AG04450 (cell line): ENCODE results near the gene ZBTB7A. TPM values are rescaled to one million over a fixed set of nuclear protein-coding genes. Genes with fewer than 3 reads are reported as not detected.

Source experiments
- CTCF ChIA-PET: fragments of 300-600, 350-600 bp; formaldehyde crosslinking; extraction: SDS; loops from one replicate; lab custom pipeline; 2022; ENCODE audit warnings: antibody characterized with exemption, inconsistent platforms; lab: Charles Lee
- POLR2A ChIA-PET: fragments of 350-600 bp; formaldehyde crosslinking; extraction: SDS; loops from one replicate; lab custom pipeline; 2021; ENCODE audit warnings: antibody characterized with exemption, inconsistent platforms; lab: Yijun Ruan, JAX
- DNase-seq: peaks from one replicate; pipeline ENCODE4 v3.0.0-alpha.2; 2011; ENCODE audit warnings: low read depth, low spot score
- H3K27ac ChIP-seq: one replicate; pipeline ENCODE4 v1.5.1; 2012; ENCODE audit warnings: low read depth, low read length, control low read depth
- H3K27me3 ChIP-seq: one replicate; pipeline ENCODE4 v1.6.0; 2012; ENCODE audit warnings: low read length; ENCODE audit not compliant: control insufficient read depth, insufficient read depth
- H3K4me3 ChIP-seq: 2 replicates; pipeline ENCODE4 v1.5.1; 2011; ENCODE audit warnings: mild to moderate bottlenecking, low read depth, low read length, control low read depth
- H3K9me3 ChIP-seq: 2 replicates; pipeline ENCODE4 v1.5.1; 2012; ENCODE audit warnings: low read length; ENCODE audit not compliant: control insufficient read depth, insufficient read depth
- polyA plus RNA-seq: library from polyadenylated mRNA; depleted of rRNA; stranded (reverse); fragments of >200 nt; gene quantifications from 2 replicates; pipeline ENCODE4 v1.2.3, GENCODE V29; 2011
- TF ChIP-seq, protein P1 (sequence below): IDR thresholded peaks from 2 replicates; pipeline ENCODE4 v1.5.1; 2011; ENCODE audit warnings: low read depth, low read length, control low read depth, inconsistent platforms

ZBTB7A gene
- polyA plus RNA-seq, 1 experiment = 2.7 TPM

DNA sequence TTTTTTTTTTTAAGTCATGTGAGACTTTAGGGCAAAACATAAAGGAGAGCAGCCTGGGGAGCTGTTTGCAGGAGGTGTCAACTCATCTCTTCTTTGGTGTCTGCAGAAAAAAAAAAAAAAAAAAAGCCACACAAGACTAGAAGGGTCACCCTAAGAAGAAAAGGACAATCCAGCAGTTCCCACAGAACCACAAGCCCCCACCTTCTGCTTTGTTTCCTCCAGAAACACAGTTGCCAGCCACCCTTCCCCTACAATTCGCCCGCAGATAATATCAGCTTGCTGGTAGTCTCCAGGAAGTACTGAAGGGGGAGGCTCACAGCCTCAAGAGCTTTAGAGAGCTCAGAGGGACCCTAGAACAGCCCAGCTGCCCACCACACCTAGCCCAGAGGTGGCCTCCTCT, 22.3 kb upstream of the ZBTB7A start:
- no peak overlapping the region for H3K4me3 ChIP-seq
- DNase-seq = no peak
- POLR2A ChIA-PET = no interaction called here
- CTCF ChIA-PET = no interaction called here
- TF ChIP-seq, protein P1, sequence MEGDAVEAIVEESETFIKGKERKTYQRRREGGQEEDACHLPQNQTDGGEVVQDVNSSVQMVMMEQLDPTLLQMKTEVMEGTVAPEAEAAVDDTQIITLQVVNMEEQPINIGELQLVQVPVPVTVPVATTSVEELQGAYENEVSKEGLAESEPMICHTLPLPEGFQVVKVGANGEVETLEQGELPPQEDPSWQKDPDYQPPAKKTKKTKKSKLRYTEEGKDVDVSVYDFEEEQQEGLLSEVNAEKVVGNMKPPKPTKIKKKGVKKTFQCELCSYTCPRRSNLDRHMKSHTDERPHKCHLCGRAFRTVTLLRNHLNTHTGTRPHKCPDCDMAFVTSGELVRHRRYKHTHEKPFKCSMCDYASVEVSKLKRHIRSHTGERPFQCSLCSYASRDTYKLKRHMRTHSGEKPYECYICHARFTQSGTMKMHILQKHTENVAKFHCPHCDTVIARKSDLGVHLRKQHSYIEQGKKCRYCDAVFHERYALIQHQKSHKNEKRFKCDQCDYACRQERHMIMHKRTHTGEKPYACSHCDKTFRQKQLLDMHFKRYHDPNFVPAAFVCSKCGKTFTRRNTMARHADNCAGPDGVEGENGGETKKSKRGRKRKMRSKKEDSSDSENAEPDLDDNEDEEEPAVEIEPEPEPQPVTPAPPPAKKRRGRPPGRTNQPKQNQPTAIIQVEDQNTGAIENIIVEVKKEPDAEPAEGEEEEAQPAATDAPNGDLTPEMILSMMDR = no peak
- no peak overlapping the region for H3K27ac ChIP-seq
- no peaks in the 10 kb centered on the region; the same call in 1 of the 2 replicates for H3K9me3 ChIP-seq
- H3K27me3 ChIP-seq = no peaks in the 10 kb centered on the region

DNA sequence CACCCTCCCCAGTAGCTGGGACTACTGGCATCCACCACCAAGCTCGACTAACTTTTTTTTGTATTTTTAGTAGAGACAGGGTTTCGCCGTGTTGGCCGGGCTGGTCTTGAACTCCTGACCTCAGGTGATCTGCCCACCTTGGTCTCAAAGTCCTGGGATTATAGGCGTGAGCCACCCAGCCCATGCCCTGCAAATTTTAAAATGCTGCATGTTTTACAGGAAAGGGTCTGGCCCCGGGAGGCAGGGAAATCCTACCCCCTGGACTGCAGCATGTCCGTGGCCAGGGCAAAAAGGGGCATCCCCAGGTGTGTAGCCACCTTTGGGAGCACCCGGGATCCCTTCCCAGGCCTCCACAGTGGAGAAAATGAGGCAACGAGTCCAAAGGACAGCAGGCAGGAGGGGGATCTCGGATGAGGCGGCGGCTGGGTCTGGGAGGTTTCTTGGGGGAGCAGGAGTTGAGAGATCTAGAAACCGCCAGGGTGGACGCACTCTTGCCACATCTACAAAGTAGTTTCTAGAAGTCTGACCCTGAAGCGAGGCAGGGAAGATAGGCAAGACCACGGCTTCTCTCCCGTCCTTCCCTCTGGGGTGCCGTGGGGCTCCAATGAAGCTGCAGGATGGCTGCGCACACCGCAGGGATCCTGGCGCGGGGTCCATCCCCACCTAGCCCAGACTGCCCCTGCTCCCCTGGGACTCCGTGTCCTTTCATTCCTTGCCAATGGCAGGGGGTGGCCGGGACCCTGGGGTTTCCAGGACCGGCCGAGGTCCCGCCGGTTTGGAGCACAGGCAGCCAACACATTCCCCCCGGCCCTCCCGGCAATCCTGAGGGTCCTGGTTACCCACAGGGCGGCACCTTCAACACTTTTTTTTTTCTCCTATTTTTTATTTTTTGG, 21.3 kb upstream of the ZBTB7A start:
- TF ChIP-seq, protein P1 = no peak
- Histone ChIP-seq H3K27me3 (no peaks in the 10 kb centered on the region), H3K4me3 (no peak overlapping the region), H3K27ac (no peak overlapping the region), H3K9me3 (no peaks in the 10 kb centered on the region)
- ChIA-PET POLR2A (interaction anchor here (0.7 kb wide), 1 partner anchor 114 kb away, joined by 4 read pairs; no protein-coding TSS in a partner anchor), CTCF (no interaction called here)
- no peak for DNase-seq

DNA sequence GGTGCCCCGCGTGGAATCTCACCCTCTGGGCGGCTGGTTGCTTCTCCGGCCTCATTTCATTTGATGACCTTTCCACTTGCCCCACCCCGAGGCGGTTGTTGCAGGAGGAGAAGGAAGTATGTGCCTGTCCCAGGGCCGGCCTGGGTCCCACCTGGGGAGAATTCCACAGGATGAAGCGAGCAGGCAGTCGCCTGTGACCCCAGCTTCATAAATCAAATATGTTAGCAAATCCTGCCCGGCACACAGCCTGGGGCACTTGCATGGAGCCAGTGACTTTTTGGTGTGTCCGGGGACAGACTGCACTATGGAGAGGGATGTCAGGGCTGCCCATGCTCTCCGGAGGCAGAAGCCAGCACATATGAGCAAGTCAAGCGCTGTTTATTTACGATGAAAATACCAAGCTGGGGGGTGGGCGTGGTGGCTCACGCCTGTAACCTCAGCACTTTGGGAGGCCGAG, 19.7 kb upstream of the ZBTB7A start:
- ChIA-PET POLR2A (no interaction called here), CTCF (interaction anchor here (0.6 kb wide), 1 partner anchor 99 kb away, joined by 10 read pairs; no protein-coding TSS in a partner anchor)
- no peak for DNase-seq
- Histone ChIP-seq H3K9me3 (no peaks in the 10 kb centered on the region), H3K4me3 (no peak overlapping the region), H3K27ac (peak overlapping the region; percentile 21), H3K27me3 (no peaks in the 10 kb centered on the region)
- TF ChIP-seq, protein P1 = no peak

DNA sequence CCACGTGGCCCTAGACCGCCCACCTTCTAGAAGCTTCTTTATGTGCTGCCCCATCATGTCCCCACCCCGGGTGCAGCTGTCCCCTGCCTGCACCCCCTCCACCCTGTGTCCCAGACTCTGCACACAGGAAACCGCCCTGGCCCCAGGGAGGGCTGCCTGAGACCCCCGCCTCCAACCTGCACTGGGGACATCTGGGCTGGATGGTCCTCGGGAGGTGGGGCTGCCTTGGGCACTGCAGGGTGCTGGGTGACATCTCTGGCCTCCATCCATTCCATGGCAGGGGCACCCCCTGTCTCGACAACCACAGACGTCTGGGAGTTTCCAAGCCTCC, 17.8 kb upstream of the ZBTB7A start:
- DNase-seq = no peak

More for the DNA sequence above, 17.8 kb upstream of the ZBTB7A start:
- ChIA-PET POLR2A (no interaction called here), CTCF (no interaction called here)
- TF ChIP-seq, protein P1 = no peak
- no peak overlapping the region for H3K4me3 ChIP-seq
- no peaks in the 10 kb centered on the region for H3K27me3 ChIP-seq
- no peak overlapping the region for H3K27ac ChIP-seq
- H3K9me3 ChIP-seq = no peaks in the 10 kb centered on the region
